ENCODE data around the gene PIK3AP1.

- TF ChIP-seq CTCF (conservative IDR thresholded peaks at IDR 0.05) (no peak), EZH2 (IDR thresholded peaks at IDR 0.05; ENCODE audit: low read depth) (no peak)
These were observed 44.2 kb upstream of the PIK3AP1 start for GRCh38 chr10:96764425-96765060.
